ENCODE results near the gene HSBP1L1. TPM values are rescaled to one million over a fixed set of nuclear protein-coding genes. Genes with fewer than 3 reads are reported as not detected.
"Not testable (repeated sequence)": the region's sequence is repeated elsewhere in the genome, so short reads cannot be mapped to it uniquely, and the experiment has no call there.

Gene HSBP1L1
- total RNA-seq, 1 experiment from 2014 or later: 49.4 TPM

GRCh38 chr18:80009661-80010550 is 45.5 kb downstream of the HSBP1L1 start:
- peak overlapping the region; percentile 53 for H3K4me3 Mint-ChIP-seq (ENCODE audit: unreplicated experiment)
- BruUV-seq (replicated peaks): no TSS peak
- intact Hi-C loops (cut with micrococcal nuclease): loop anchor here (2.0 kb wide), 1 partner anchor 23 kb away; no protein-coding TSS in a partner anchor
- ChIA-PET POLR2A (interaction anchor here (0.6 to 3.9 kb wide), 12 partner anchors 11 to 240 kb away, joined by 3 to 77 read pairs (median 4); partner anchors contain the start of genes RBFA and TXNL4A), CTCF (interaction anchor here (0.6 to 3.0 kb wide), 4 partner anchors 12 to 130 kb away, joined by 3 to 9 read pairs (median 6); partner anchors contain the start of gene RBFA)
- TF ChIP-seq CTCF (IDR thresholded peaks at IDR 0.05; ENCODE audit: unreplicated experiment): no peak
- peak overlapping the region; percentile 72 for H3K27ac Mint-ChIP-seq (ENCODE audit: low read depth, unreplicated experiment)
- H3K9me3 Mint-ChIP-seq (ENCODE audit: unreplicated experiment): no peaks in the 10 kb centered on the region
- H3K4me1 Mint-ChIP-seq (ENCODE audit: insufficient read depth, unreplicated experiment): peaks cover 19% of the 10 kb centered on the region
- H3K36me3 Mint-ChIP-seq (ENCODE audit: insufficient read depth, unreplicated experiment): no peaks in the 10 kb centered on the region
- H3K27me3 Mint-ChIP-seq (ENCODE audit: insufficient read depth, unreplicated experiment): no peaks in the 10 kb centered on the region
- DNase-seq (ENCODE audit: unreplicated experiment): peak; percentile 99

DNA sequence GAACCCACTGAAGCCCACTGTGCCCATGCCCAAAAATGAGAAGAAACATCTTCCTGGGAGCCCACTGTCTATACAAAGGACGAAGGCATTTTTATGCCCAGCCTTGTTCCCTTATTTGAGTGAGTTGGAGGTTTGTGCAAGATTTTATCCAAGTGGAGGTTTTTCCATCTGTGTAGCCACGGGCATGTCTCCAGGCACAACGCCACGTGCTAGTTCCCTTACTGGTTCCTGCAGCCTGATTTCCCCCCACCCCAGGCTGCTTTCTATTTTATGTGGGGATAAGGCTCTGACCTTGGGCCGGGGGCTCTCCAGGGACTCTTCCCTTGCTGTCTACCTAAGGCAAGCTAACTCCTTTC is 46.1 kb downstream of the HSBP1L1 start:
- no TSS peak for BruUV-seq (replicated peaks)
- DNase-seq (ENCODE audit: unreplicated experiment): no peak
- Mint-ChIP-seq H3K4me3 (ENCODE audit: unreplicated experiment) (peak overlapping the region; percentile 53), H3K27me3 (ENCODE audit: insufficient read depth, unreplicated experiment) (no peaks in the 10 kb centered on the region), H3K9me3 (ENCODE audit: unreplicated experiment) (no peaks in the 10 kb centered on the region), H3K4me1 (ENCODE audit: insufficient read depth, unreplicated experiment) (peaks cover 19% of the 10 kb centered on the region), H3K27ac (ENCODE audit: low read depth, unreplicated experiment) (peak overlapping the region; percentile 72), H3K36me3 (ENCODE audit: insufficient read depth, unreplicated experiment) (no peaks in the 10 kb centered on the region)
- CTCF ChIA-PET: interaction anchor here (1.7 to 3.0 kb wide), 2 partner anchors 11 to 24 kb away, joined by 8 to 9 read pairs; partner anchors contain the start of gene RBFA
- POLR2A ChIA-PET: interaction anchor here (0.6 to 3.9 kb wide), 13 partner anchors 11 to 240 kb away, joined by 3 to 77 read pairs (median 4); partner anchors contain the start of genes RBFA and TXNL4A
- intact Hi-C loops (cut with micrococcal nuclease): loop anchor here (2.0 kb wide), 1 partner anchor 22 kb away; no protein-coding TSS in a partner anchor
- no peak for TF ChIP-seq CTCF (IDR thresholded peaks at IDR 0.05; ENCODE audit: unreplicated experiment)

- POLR2A ChIA-PET: interaction anchor here (2.6 to 3.9 kb wide), 3 partner anchors 16 to 25 kb away, joined by 6 to 77 read pairs (median 41); partner anchors contain the start of genes RBFA and TXNL4A
- peaks cover 19% of the 10 kb centered on the region for H3K4me1 Mint-ChIP-seq (ENCODE audit: insufficient read depth, unreplicated experiment)
- not testable (repeated sequence) for H3K9me3 Mint-ChIP-seq (ENCODE audit: unreplicated experiment)
Observed at GRCh38 chr18:80011496-80012137, 47.2 kb downstream of the HSBP1L1 start.

GRCh38 chr18:80012714-80013113 is 48.3 kb downstream of the HSBP1L1 start:
- POLR2A ChIA-PET: no interaction called here
- H3K36me3 Mint-ChIP-seq (ENCODE audit: insufficient read depth, unreplicated experiment): no peaks in the 10 kb centered on the region
- no peaks in the 10 kb centered on the region for H3K27me3 Mint-ChIP-seq (ENCODE audit: insufficient read depth, unreplicated experiment)
- intact Hi-C loops (cut with micrococcal nuclease): no loop called here
- peaks cover 19% of the 10 kb centered on the region for H3K4me1 Mint-ChIP-seq (ENCODE audit: insufficient read depth, unreplicated experiment)
- CTCF ChIA-PET: no interaction called here
- no peaks in the 10 kb centered on the region for H3K9me3 Mint-ChIP-seq (ENCODE audit: unreplicated experiment)
- no peak for TF ChIP-seq CTCF (IDR thresholded peaks at IDR 0.05; ENCODE audit: unreplicated experiment)
- H3K27ac Mint-ChIP-seq (ENCODE audit: low read depth, unreplicated experiment): no peak overlapping the region
- no peak for DNase-seq (ENCODE audit: unreplicated experiment)
- no peak overlapping the region for H3K4me3 Mint-ChIP-seq (ENCODE audit: unreplicated experiment)
- no TSS peak for BruUV-seq (replicated peaks)

More at GRCh38 chr18:80011496-80012137, 47.2 kb downstream of the HSBP1L1 start:
- intact Hi-C loops (cut with micrococcal nuclease): loop anchor here (2.0 kb wide), 1 partner anchor 21 kb away; no protein-coding TSS in a partner anchor
- not testable (repeated sequence) for H3K36me3 Mint-ChIP-seq (ENCODE audit: insufficient read depth, unreplicated experiment); H3K27ac Mint-ChIP-seq (ENCODE audit: low read depth, unreplicated experiment); BruUV-seq (replicated peaks); H3K4me3 Mint-ChIP-seq (ENCODE audit: unreplicated experiment); H3K27me3 Mint-ChIP-seq (ENCODE audit: insufficient read depth, unreplicated experiment); DNase-seq (ENCODE audit: unreplicated experiment)
- CTCF ChIA-PET: interaction anchor here (1.7 to 3.0 kb wide), 2 partner anchors 10 to 23 kb away, joined by 8 to 9 read pairs; partner anchors contain the start of gene RBFA

Other genes starting within 250 kb of the HSBP1L1 start
- not detected in 2 replicates for gene KCNG2, start 166.7 kb upstream of the HSBP1L1 start, total RNA-seq (2022)
- gene SLC66A2, start 13.0 kb upstream of the HSBP1L1 start, total RNA-seq (2022): 21.7 and 24.5 TPM in 2 replicates
- 207 and 245 TPM in 2 replicates for gene TXNL4A, start 23.9 kb downstream of the HSBP1L1 start, total RNA-seq (2022)
- 38.2 and 47.4 TPM in 2 replicates for gene RBFA, start 69.8 kb downstream of the HSBP1L1 start, total RNA-seq (2022)
- 19.6 and 21.1 TPM in 2 replicates for gene ADNP2, start 144.6 kb downstream of the HSBP1L1 start, total RNA-seq (2022)

All from MCF 10A (cell line).